SK-N-SH (cell line): ENCODE results near the gene TSHZ2.

ENCODE experiments used
- CTCF ChIP-seq: fragments of 200-600 bp; sonication (generic); IDR thresholded peaks from 2 replicates; pipeline ENCODE4 v1.6.1; 2017; ENCODE audit warnings: antibody characterized with exemption, mild to moderate bottlenecking, moderate library complexity
- EZH2phosphoT487 ChIP-seq: fragments of 200-600 bp; sonication (generic); IDR thresholded peaks from 2 replicates; pipeline ENCODE4 v1.6.1; 2017; ENCODE audit warnings: low read depth, mixed run types, mild to moderate bottlenecking, antibody characterized with exemption, moderate library complexity, borderline replicate concordance
- JUND ChIP-seq: IDR thresholded peaks from 2 replicates; pipeline ENCODE4 v1.4.0; 2012
- MAX ChIP-seq: IDR thresholded peaks from 2 replicates; pipeline ENCODE4 v1.4.0; 2012; ENCODE audit warnings: low read depth
- NRF1 ChIP-seq: IDR thresholded peaks from 2 replicates; pipeline ENCODE4 v1.6.1; 2012; ENCODE audit warnings: low read depth, mild to moderate bottlenecking, low read length
- POLR2AphosphoS5 ChIP-seq: IDR thresholded peaks from 2 replicates; pipeline ENCODE4 v1.6.1; 2012; ENCODE audit warnings: low read depth, low read length
- SIN3A ChIP-seq: IDR thresholded peaks from 2 replicates; pipeline ENCODE4 v1.6.1; 2012; ENCODE audit warnings: low read depth, mild to moderate bottlenecking, low read length, moderate library complexity, borderline replicate concordance

- TF ChIP-seq POLR2AphosphoS5, result no peak
- no peak for TF ChIP-seq CTCF
- no peak for TF ChIP-seq SIN3A
- no peak for TF ChIP-seq NRF1
- no peak for TF ChIP-seq MAX
- no peak for TF ChIP-seq EZH2phosphoT487
- no peak for TF ChIP-seq JUND
Measured at GRCh38 chr20:53500651-53501050, 528.5 kb downstream of the TSHZ2 start.
